GM10248 (cell line): ENCODE results near the gene STK26.

ENCODE experiments used
- CTCF ChIA-PET: fragments of 300-600 bp; sonication (Branson Sonifier 250); formaldehyde crosslinking; extraction: SDS; loops from one replicate; lab custom pipeline; 2021; ENCODE audit warnings: antibody characterized with exemption; lab: Yijun Ruan, JAX
- POLR2A ChIA-PET: fragments of 350-650 bp; sonication (Branson Sonifier 250); formaldehyde crosslinking; extraction: SDS; loops from one replicate; lab custom pipeline; 2020; ENCODE audit warnings: antibody characterized with exemption; lab: Yijun Ruan, JAX
- DNase-seq: peaks from one replicate; pipeline ENCODE4 v3.0.0; 2012; ENCODE audit errors: extremely low spot score
- TF ChIP-seq, protein P1 (sequence below): IDR thresholded peaks from 2 replicates; pipeline ENCODE4 v1.5.1; 2012; ENCODE audit warnings: mild to moderate bottlenecking, low read depth; ENCODE audit errors: extremely low read depth, missing control alignments, control extremely low read depth

Gene STK26

DNA sequence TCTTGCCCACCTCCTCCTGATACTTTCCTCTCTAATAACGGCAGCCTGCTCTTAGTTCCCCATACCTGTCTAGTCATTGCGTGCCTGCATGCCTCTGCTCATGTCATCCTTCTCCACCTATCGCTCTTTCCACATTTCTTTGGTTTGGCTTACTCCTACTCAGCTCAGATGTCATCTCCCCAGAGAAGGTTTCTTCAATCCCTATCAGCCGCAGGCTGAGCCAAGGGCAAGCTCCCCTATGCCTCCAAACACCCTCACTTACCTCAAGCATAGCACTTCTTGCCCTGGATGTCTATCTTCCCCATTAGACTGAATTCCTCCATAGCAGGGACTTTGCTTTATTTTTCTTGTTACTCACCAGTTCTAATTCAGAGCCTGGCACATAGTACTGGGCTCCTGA lies 78.1 kb downstream of the STK26 start:
- ChIA-PET POLR2A (interaction anchor here (1.0 kb wide), 1 partner anchor 9 kb away, joined by 3 read pairs; no protein-coding TSS in a partner anchor), CTCF (interaction anchor here (1.1 to 2.5 kb wide), 3 partner anchors 9 to 259 kb away, joined by 3 to 15 read pairs (median 3); no protein-coding TSS in a partner anchor)
- TF ChIP-seq, protein P1, sequence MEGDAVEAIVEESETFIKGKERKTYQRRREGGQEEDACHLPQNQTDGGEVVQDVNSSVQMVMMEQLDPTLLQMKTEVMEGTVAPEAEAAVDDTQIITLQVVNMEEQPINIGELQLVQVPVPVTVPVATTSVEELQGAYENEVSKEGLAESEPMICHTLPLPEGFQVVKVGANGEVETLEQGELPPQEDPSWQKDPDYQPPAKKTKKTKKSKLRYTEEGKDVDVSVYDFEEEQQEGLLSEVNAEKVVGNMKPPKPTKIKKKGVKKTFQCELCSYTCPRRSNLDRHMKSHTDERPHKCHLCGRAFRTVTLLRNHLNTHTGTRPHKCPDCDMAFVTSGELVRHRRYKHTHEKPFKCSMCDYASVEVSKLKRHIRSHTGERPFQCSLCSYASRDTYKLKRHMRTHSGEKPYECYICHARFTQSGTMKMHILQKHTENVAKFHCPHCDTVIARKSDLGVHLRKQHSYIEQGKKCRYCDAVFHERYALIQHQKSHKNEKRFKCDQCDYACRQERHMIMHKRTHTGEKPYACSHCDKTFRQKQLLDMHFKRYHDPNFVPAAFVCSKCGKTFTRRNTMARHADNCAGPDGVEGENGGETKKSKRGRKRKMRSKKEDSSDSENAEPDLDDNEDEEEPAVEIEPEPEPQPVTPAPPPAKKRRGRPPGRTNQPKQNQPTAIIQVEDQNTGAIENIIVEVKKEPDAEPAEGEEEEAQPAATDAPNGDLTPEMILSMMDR = no peak
- DNase-seq = no peak

DNA sequence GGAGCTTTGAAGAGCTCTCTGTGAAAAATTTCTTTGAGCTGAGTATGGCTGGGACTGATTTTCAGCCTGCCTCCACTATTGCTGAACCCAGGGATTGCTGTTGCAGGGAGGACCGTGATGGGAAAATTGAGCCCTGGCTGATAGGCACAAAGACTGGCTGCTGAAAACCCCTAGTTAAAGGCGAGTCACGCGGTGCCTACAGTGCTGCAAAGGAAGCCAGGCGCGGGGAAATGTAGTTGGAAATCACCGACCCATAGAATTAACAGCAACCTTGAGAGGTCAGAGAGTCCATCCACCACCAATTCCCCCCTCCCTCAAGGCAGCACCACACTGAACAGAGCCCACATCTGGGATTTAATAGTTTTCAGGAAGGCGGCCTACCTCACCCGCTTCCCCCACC lies 78.7 kb downstream of the STK26 start:
- POLR2A ChIA-PET = interaction anchor here (1.0 kb wide), 1 partner anchor 9 kb away, joined by 3 read pairs; no protein-coding TSS in a partner anchor
- CTCF ChIA-PET = interaction anchor here (1.1 to 2.5 kb wide), 3 partner anchors 9 to 260 kb away, joined by 3 to 15 read pairs (median 3); no protein-coding TSS in a partner anchor
- DNase-seq = no peak
- TF ChIP-seq, protein P1 = no peak

- POLR2A ChIA-PET = no interaction called here
- TF ChIP-seq, protein P1 = no peak
- no peak for DNase-seq
- CTCF ChIA-PET = no interaction called here
These were observed 84.2 kb downstream of the STK26 start for GRCh38 chrX:132107291-132107690.

- TF ChIP-seq, protein P1 = no peak
- ChIA-PET CTCF (interaction anchor here (1.4 kb wide), 1 partner anchor 22 kb away, joined by 4 read pairs; no protein-coding TSS in a partner anchor), POLR2A (no interaction called here)
- no peak for DNase-seq
These were observed 91.5 kb downstream of the STK26 start for GRCh38 chrX:132114607-132115006.

GRCh38 chrX:132115792-132116191 lies 92.7 kb downstream of the STK26 start:
- TF ChIP-seq, protein P1 = no peak
- CTCF ChIA-PET = no interaction called here
- POLR2A ChIA-PET = no interaction called here
- no peak for DNase-seq

DNA sequence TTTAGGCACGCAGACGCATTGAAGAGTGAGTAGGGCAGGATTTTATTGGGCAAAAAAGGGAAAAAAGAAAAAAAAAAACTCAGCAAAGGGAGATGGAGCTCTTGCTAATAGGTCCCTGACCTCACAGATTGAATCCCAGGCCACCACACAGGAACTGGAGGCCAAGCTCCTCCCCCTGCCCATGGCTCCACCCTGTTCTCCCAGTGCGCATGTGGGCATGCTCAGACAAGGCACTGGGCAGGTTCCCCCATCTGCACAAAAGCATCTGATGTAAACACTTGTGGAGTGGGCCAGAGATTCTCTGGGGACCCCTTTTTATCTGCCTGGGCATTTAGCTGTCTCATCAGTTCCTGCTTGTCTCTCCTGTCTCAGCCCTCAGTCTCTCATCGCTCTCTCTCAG lies 95.3 kb downstream of the STK26 start:
- CTCF ChIA-PET = no interaction called here

More for the DNA sequence above, 95.3 kb downstream of the STK26 start:
- DNase-seq = no peak
- TF ChIP-seq, protein P1 = no peak
- POLR2A ChIA-PET = no interaction called here
